Limb (tissue), 2 donors: ENCODE data around the gene LACRT.
"Not testable (repeated sequence)": the region's sequence is repeated elsewhere in the genome, so short reads cannot be mapped to it uniquely, and the experiment has no call there.

Experiments used
- DNase-seq, 2 donors: peaks; one replicate each; pipeline ENCODE4 v3.0.0-alpha.2; 2016; ENCODE audit errors: extremely low spot score in 2 of 2

Gene LACRT

GRCh38 chr12:54639112-54639511 lies 4.4 kb upstream of the LACRT start:
- not testable (repeated sequence) for DNase-seq

- no peak for DNase-seq
Observed at GRCh38 chr12:54631988-54632728, 2.5 kb downstream of the LACRT start.

DNA sequence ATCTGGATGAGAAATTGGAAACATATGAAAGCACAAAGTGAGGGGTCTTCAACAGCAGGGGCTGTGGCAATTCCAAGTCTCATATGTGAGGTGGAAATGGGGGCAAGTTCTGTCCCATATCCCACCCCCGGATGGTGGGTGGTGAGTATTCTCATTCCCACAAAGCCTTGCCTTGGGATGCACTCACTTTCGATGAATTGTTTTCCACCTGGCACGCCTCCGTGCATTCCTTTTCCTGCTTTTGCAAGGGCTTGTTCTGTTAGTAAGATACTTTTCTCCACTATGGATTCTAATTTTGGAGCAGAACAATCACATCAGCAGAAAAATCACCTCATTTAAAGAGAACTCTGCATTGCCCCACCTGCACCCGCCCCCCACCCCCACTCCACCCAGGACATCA lies 3.1 kb downstream of the LACRT start:
- no peak for DNase-seq

GRCh38 chr12:54629925-54630324 lies 4.8 kb downstream of the LACRT start:
- DNase-seq = no peak

DNA sequence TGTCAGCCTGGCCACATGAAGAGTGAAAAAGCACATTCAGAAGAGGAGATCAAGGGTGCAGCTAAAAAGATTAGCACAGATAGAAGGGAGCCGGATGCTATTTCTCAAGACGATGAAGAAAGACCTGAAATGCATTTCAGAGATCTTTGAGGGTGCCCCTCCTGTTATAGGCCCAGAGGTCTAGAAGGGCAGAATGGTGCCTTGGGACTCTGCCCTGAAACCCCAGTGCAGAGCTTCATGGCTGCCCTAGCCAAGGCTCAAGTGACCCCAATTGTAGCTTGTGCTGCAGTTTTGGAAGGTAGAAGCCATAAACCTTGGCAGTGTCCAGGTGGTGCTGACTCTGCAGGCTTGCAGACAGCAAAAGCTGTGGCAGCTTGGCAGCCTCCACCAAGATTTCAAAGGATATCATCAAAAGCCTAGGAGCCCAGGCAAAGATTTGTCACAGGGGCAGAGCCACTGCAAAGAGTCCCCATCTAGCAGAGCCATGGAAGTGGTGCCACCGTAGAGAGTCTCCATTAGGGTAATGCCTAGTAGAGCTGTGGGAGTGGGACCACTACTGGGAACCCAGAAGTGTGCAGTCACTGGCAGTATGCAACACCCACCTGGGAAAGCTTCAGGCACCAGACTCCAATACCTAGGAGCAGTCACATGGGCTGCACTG lies 6.4 kb downstream of the LACRT start:
- no peak for DNase-seq

DNA sequence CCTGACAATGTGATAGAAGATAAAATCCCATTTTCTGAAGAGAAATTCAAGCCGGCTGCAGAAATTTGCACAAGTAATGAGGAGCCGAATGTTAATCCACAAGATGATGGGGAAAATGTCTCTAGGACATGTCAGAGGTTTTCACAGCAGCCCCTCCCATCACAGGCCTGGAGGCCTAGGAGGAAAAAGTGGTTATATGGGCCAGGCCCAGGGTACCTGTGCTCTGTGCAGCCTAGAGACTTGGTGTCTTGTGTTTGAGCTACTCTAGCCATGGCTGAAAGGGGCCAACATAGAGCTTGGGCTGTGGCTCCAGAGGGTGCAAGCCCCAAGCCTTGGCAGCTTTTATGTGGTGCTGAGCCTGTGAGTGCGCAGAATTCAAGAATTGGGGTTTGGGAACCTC lies 7.4 kb downstream of the LACRT start:
- no peak for DNase-seq

DNA sequence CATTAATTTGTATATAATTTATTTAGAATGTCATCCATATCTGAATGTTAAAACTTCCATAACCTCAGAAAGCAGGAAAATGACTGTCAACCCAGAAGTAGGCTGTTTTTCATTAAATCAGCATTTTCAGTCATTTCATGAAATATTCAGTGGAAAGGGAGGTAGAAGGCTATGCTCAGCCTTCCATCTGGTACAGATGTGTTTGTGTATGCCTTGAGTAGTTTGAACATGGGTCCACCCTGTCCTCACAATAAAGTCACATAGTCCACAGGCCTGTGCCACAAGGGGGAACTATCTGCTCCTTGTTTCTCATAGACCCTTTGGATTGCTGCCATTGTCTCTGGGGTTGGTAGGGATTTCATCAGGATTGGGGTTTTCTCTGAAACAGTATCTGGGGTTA lies 9.1 kb downstream of the LACRT start:
- DNase-seq = no peak

DNA sequence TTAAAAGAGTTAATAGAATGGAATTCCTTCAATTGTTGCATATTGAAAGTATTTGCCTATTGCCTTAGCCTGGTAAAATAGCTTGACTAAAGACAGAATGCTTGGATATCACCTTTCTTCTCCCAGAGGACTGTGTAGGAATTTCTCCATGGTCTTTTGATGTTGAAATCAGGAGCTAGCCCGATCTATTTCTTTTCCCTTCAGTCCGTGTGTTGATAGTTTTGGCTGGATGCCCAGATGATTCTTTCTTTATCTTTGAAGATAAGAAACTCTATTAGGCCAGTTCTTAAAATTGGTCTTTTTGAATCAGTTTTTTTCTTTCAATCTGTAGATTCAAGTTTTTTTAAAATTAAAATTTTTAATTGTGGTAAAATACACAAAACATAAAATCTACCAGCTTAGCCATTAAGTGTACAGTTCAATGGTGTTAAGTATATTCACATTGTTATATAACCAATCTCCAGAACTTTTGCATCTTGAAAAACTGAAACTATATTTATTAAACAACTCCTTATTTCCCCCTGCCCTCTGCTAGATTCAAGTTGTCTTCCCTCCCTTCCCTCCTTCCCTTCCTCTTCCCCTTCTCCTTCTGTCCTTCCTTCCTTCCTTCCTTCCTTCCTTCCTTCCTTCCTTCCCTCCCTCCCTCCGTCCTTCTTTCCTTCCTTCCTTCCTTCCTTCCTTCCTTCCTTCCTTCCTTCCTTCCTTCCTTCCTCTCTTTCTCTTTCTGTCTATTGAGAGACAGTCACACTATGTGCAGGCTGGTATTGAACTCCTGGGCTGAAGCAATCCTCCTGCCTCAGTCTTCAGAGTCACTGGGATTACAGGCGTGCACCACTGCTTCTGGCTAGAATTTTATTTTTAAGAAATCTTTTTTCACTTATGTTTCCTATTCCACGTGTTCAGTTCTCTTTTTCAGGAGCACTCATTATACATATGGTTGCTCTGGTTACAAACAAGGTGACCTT lies 10.1 kb downstream of the LACRT start:
- no peak for DNase-seq

DNA sequence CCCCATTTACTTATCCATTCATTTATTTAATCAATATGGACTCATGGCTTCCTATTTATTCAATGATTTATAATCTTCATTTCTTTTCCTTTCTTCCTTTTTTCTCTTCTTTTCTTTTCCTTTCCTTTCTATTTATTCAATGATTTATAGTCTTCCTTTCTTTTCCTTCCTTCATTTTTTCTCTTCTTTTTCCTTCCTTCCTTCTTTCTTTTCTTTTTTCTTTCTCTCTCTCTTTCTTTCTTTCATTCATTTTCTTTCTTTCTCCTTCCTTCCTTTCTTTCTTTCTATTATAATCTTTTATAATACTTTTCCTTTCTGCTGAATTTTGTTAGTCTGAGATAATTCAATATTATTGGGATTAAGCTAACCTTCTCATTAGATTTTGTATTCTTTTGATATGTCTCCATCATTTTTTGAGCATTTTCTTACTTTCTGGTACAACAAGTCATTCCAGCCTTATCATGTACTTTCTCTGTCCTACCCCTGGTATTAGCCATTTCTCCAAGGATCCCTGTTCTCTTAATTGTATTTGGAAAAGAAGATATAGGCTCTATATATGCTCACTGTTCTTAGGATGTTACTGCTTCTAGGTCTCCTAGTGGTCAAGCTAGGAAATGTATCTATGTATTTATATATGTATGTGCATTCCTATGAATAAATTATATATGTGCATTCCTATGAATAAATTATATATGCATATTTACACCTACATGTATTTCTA lies 12.1 kb downstream of the LACRT start:
- DNase-seq = no peak

- no peak for DNase-seq
Observed at GRCh38 chr12:54616933-54617680, 17.6 kb downstream of the LACRT start.

GRCh38 chr12:54612225-54612750 lies 22.4 kb downstream of the LACRT start:
- DNase-seq = no peak

GRCh38 chr12:54611715-54612149 lies 23.0 kb downstream of the LACRT start:
- no peak for DNase-seq

DNA sequence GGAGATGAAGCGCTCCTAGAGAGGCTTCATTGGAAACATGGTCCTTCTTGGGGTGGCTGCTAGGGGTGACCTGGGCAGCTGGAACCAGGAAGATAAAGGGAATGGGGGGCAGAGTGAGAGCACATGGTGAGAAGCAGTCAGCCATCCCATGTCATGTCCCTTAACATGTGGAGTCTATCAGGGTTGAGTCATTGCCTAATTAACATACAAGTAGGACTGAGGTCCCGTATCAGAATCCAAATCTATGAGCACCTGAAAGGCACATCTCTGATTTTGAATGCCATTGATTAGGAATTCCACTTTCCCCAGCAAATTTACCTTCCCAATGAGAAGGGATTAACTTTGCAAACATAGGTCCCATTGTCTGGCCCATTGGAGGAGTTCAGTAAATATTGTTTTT lies 25.9 kb downstream of the LACRT start:
- DNase-seq = no peak

DNA sequence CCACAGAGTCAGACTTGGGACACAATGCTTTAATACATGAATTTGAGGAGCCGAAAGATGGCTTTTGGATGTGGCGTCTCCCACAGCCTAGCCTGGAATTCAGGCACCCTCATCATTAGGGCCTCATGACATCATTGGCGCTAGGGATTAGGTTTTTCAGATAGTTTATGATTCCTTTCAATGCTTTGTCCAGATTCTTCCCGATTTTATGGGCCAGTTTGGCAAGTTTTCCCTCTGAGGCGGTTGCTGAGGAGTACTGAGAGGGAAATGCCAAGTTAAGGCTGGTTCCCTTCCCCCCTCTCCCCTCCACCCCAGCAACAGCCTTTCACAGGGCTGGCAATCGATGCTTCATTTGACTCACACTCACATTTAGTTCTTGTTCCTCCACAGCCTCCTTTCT lies 26.5 kb downstream of the LACRT start:
- no peak for DNase-seq

- DNase-seq = no peak
Observed at GRCh38 chr12:54606556-54606955, 28.1 kb downstream of the LACRT start.

- DNase-seq = no peak
Observed at GRCh38 chr12:54605138-54605970, 29.3 kb downstream of the LACRT start.

DNA sequence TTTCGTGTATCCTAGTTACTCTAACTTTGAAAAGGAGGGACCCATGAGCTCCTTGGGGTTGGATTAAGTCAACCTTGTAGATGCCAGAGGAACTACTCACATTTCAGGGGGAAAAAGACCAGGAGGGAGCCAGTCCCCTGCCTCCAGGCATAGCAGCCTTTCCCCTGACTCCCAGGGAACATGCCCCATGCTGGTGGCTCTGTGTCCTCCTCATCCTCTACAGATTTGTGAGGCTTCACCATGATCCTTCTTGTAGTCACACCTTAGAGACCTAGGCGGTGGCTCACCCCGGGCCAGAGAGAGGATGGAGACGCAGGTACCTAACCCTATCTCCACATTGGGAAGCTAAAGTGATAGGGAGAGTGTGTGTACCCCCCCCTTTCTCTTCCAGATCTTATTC lies 30.3 kb downstream of the LACRT start:
- no peak for DNase-seq

GRCh38 chr12:54603872-54604271 lies 30.8 kb downstream of the LACRT start:
- no peak for DNase-seq

- DNase-seq = peak; percentile 61 to 69
Observed at GRCh38 chr12:54603173-54603814, 31.4 kb downstream of the LACRT start.
